Spleen (tissue), 7 donors: Measurements from ENCODE around the gene PEX5.

Source experiments
- CTCF ChIP-seq, 11 experiments: fragments of 200-600 bp in 7 of 11; fragments of 450-650 bp in 4 of 11; sonication (generic) in 4 of 11; IDR thresholded peaks in 8 of 11; conservative IDR thresholded peaks in 3 of 11; 1 replicate in 7 of 11; 2 replicates in 4 of 11; pipeline versions ENCODE4 v1.4.0 to v1.8.0; 2016 to 2021; ENCODE audit warnings: antibody characterized with exemption in 11 of 11, inconsistent platforms in 4 of 11, mild to moderate bottlenecking in 1 of 11
- POLR2AphosphoS5 ChIP-seq, 3 donors: sonication (generic); formaldehyde crosslinking; IDR thresholded peaks; one replicate each; pipeline ENCODE4 v1.5.1; 2017; ENCODE audit warnings: antibody characterized with exemption in 3 of 3
- donor health status: DM: no; HTN: no; CAD: no; lungs with moderate emphysema.
- donor health status: DM: no; HTN: no; CAD: no.
- donor health status: DM: no; HTN: no; CAD: no.

GRCh38 chr12:7143564-7143963 lies 45.9 kb upstream of the PEX5 start:
- TF ChIP-seq POLR2AphosphoS5 (IDR thresholded peaks at IDR 0.05) (no peak), CTCF (IDR thresholded peaks at IDR 0.05 in 8 of 11, conservative IDR thresholded peaks at IDR 0.05 in 3 of 11) (no peak)
